Nucleus accumbens (tissue), 56 donors: ENCODE measurements around the gene SORCS3.

Source experiments
- DNase-seq, 56 donors: peaks; one replicate each; lab custom pipeline; 2025; lab: John Stamatoyannopoulos, UW

The SORCS3 gene

GRCh38 chr10:104766341-104766740 is 125.3 kb downstream of the SORCS3 start:
- peak in 7 of 56 donors; percentile 3 to 78 (median 14) for DNase-seq

GRCh38 chr10:104767282-104767681 is 126.2 kb downstream of the SORCS3 start:
- DNase-seq: no peak

GRCh38 chr10:104767745-104768144 is 126.7 kb downstream of the SORCS3 start:
- DNase-seq: no peak

GRCh38 chr10:104773105-104773504 is 132.0 kb downstream of the SORCS3 start:
- DNase-seq: no peak

GRCh38 chr10:104774234-104774633 is 133.1 kb downstream of the SORCS3 start:
- no peak for DNase-seq

GRCh38 chr10:104777086-104777799 is 136.2 kb downstream of the SORCS3 start:
- DNase-seq: peak in 6 of 56 donors; percentile 3 to 34 (median 8)

- no peak for DNase-seq
Measured at GRCh38 chr10:104778371-104778770, 137.3 kb downstream of the SORCS3 start.

GRCh38 chr10:104779701-104780100 is 138.6 kb downstream of the SORCS3 start:
- peak in 31 of 56 donors; percentile 4 to 75 (median 33) for DNase-seq

GRCh38 chr10:104780165-104780564 is 139.1 kb downstream of the SORCS3 start:
- peak in 2 of 56 donors; percentile 14 to 43 for DNase-seq

GRCh38 chr10:104780946-104781595 is 140.0 kb downstream of the SORCS3 start:
- DNase-seq: peak in 2 of 56 donors; percentile 1 to 4

- peak in 2 of 56 donors; percentile 9 to 24 for DNase-seq
Measured at GRCh38 chr10:104784452-104784851, 143.4 kb downstream of the SORCS3 start.

- DNase-seq: no peak
Measured at GRCh38 chr10:104791471-104791870, 150.4 kb downstream of the SORCS3 start.

GRCh38 chr10:104795411-104795810 is 154.3 kb downstream of the SORCS3 start:
- no peak for DNase-seq

- no peak for DNase-seq
Measured at GRCh38 chr10:104796823-104797222, 155.7 kb downstream of the SORCS3 start.

- DNase-seq: no peak
Measured at GRCh38 chr10:104802941-104803340, 161.9 kb downstream of the SORCS3 start.

GRCh38 chr10:104804880-104805279 is 163.8 kb downstream of the SORCS3 start:
- no peak for DNase-seq

GRCh38 chr10:104806801-104807200 is 165.7 kb downstream of the SORCS3 start:
- no peak for DNase-seq

- no peak for DNase-seq
Measured at GRCh38 chr10:104807581-104808310, 166.7 kb downstream of the SORCS3 start.

- DNase-seq: no peak
Measured at GRCh38 chr10:104809288-104810090, 168.4 kb downstream of the SORCS3 start.

- DNase-seq: no peak
Measured at GRCh38 chr10:104811166-104811565, 170.1 kb downstream of the SORCS3 start.
